Cardiac muscle cell (in vitro differentiated cells and primary cell): ENCODE data around the gene WDR89. TPM values are rescaled to one million over a fixed set of nuclear protein-coding genes. Genes with fewer than 3 reads are reported as not detected.

ENCODE experiments used
- DNase-seq, 2 donors: peaks; one replicate each; pipeline versions ENCODE4 v3.0.0 to v3.0.0-alpha.2; 2010 to 2017; ENCODE audit warnings: low read depth in 1 of 2, low spot score in 1 of 2
- H3K27ac ChIP-seq: fragments of 200-600 bp; sonication (generic); 2 replicates; pipeline ENCODE4 v1.5.1; 2016
- H3K27me3 ChIP-seq: fragments of 200-600 bp; sonication (generic); 2 replicates; pipeline ENCODE4 v1.6.0; 2016; ENCODE audit warnings: control low read depth
- H3K36me3 ChIP-seq: fragments of 200-600 bp; sonication (generic); 2 replicates; pipeline ENCODE4 v1.5.1; 2016; ENCODE audit warnings: control low read depth
- H3K4me1 ChIP-seq: fragments of 200-600 bp; sonication (generic); 2 replicates; pipeline ENCODE4 v1.8.1; 2017; ENCODE audit warnings: low read depth, mild to moderate bottlenecking, mixed run types
- H3K4me3 ChIP-seq: fragments of 200-600 bp; sonication (generic); 2 replicates; pipeline ENCODE4 v1.5.1; 2016; ENCODE audit warnings: mild to moderate bottlenecking
- H3K9me3 ChIP-seq: fragments of 200-600 bp; sonication (generic); 2 replicates; pipeline ENCODE4 v1.5.1; 2017; ENCODE audit warnings: low read depth, mild to moderate bottlenecking, control low read depth
- CTCF ChIP-seq: IDR thresholded peaks from 2 replicates; pipeline ENCODE4 v1.5.1; 2012; ENCODE audit warnings: low read depth, mild to moderate bottlenecking, low read length
- polyA plus RNA-seq: library from polyadenylated mRNA; unstranded; fragments of >200 nt; fragmentation: Nextera tagmentation; extraction: Ambion mirVana; gene quantifications from 2 replicates; pipeline ENCODE4 v1.2.1, GENCODE V29; 2016
- total RNA-seq: library from RNA; depleted of rRNA; stranded (reverse); fragments of >200 nt; gene quantifications from 2 replicates; pipeline ENCODE4 v1.2.3, GENCODE V29; 2016

The WDR89 gene
- total and polyA plus RNA-seq, 2 experiments from 2014 or later: 9.0 to 11.7 TPM

- no peak for TF ChIP-seq CTCF
- Histone ChIP-seq H3K4me1 (no peaks in the 10 kb centered on the region), H3K36me3 (no peaks in the 10 kb centered on the region), H3K4me3 (no peak overlapping the region), H3K27me3 (no peaks in the 10 kb centered on the region), H3K27ac (no peak overlapping the region), H3K9me3 (no peaks in the 10 kb centered on the region)
- DNase-seq: no peak
Measured at GRCh38 chr14:63652406-63652805, 10.7 kb upstream of the WDR89 start.

GRCh38 chr14:63650256-63650952 lies 8.7 kb upstream of the WDR89 start:
- Histone ChIP-seq H3K4me1 (no peaks in the 10 kb centered on the region), H3K4me3 (no peak overlapping the region), H3K27me3 (no peaks in the 10 kb centered on the region), H3K9me3 (no peaks in the 10 kb centered on the region), H3K27ac (no peak overlapping the region), H3K36me3 (no peaks in the 10 kb centered on the region)
- no peak for TF ChIP-seq CTCF
- DNase-seq: peak in 1 of 2 donors; percentile 51

- Histone ChIP-seq H3K9me3 (no peaks in the 10 kb centered on the region), H3K4me1 (no peaks in the 10 kb centered on the region), H3K27ac (no peak overlapping the region), H3K27me3 (no peaks in the 10 kb centered on the region), H3K4me3 (no peak overlapping the region), H3K36me3 (no peaks in the 10 kb centered on the region)
- no peak for TF ChIP-seq CTCF
- no peak for DNase-seq
Measured at GRCh38 chr14:63647696-63648410, 6.2 kb upstream of the WDR89 start.

GRCh38 chr14:63644741-63645140 lies 3.1 kb upstream of the WDR89 start:
- DNase-seq: no peak
- no peaks in the 10 kb centered on the region for H3K36me3 ChIP-seq
- H3K27ac ChIP-seq: no peak overlapping the region
- H3K27me3 ChIP-seq: no peaks in the 10 kb centered on the region
- no peaks in the 10 kb centered on the region for H3K4me1 ChIP-seq
- no peaks in the 10 kb centered on the region for H3K9me3 ChIP-seq
- H3K4me3 ChIP-seq: no peak overlapping the region
- TF ChIP-seq CTCF: no peak

- DNase-seq: peak in 1 of 2 donors; percentile 14
- no peaks in the 10 kb centered on the region for H3K4me1 ChIP-seq
- H3K27ac ChIP-seq: peak overlapping the region; percentile 86
- TF ChIP-seq CTCF: no peak
- no peaks in the 10 kb centered on the region for H3K27me3 ChIP-seq
- no peaks in the 10 kb centered on the region for H3K36me3 ChIP-seq
- H3K4me3 ChIP-seq: peak overlapping the region; percentile 39
- H3K9me3 ChIP-seq: no peaks in the 10 kb centered on the region
Measured at GRCh38 chr14:63642656-63643382, 1.1 kb upstream of the WDR89 start.
